ENCODE measurements around the gene PDP2.

PDP2 gene

GRCh38 chr16:66904846-66905632 lies 24.7 kb downstream of the PDP2 start:
- DNase-seq, result no peak

DNA sequence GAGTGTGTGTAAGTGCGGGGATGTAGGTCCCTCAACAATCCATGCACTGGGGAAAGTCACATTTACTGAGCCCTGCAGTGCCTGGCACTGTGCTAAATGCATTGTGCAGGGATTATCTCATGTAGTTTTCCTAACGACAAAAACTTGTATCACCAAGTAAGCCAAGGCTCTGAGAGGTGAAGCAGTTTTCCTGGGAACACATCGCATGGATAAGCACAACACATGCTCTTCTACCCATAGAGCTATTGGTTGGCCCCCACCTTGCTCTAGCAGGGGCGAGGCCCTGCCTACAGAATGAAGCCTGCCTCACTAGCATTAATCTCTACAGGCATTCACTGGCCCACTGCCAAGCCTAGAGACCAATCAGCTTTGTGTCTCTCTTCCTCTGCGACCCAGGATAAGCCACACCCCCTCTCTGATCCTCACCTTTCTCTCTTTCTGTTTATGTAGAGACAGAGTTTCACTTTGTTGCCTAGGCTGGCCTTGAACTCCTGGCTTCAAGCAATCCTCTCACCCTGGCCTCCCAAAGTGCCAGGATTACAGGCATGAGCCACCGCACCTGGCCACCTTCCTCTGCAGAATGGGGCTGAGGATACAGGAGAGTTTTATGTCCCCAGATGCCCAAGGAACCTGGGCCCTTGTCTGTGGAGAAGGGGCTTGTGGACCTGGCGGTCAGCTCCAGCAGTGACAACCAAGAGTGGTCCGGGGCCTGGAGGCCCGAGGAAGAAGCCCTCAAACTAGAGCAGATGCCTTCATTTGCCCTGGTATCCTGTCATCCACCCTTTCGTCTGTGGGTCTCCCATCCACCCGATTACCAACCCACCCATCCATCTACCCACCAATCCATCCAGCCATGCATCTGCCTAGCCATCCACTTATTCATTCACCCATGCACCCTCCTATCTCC lies 25.6 kb downstream of the PDP2 start:
- peak in 1 of 2 donors; percentile 18 for DNase-seq

- DNase-seq, result no peak
Measured at GRCh38 chr16:66906916-66907836, 26.9 kb downstream of the PDP2 start.

- no peak for DNase-seq
Measured at GRCh38 chr16:66908116-66908515, 27.8 kb downstream of the PDP2 start.

GRCh38 chr16:66908762-66909559 lies 28.6 kb downstream of the PDP2 start:
- no peak for DNase-seq

GRCh38 chr16:66910175-66910940 lies 30.0 kb downstream of the PDP2 start:
- no peak for DNase-seq

DNA sequence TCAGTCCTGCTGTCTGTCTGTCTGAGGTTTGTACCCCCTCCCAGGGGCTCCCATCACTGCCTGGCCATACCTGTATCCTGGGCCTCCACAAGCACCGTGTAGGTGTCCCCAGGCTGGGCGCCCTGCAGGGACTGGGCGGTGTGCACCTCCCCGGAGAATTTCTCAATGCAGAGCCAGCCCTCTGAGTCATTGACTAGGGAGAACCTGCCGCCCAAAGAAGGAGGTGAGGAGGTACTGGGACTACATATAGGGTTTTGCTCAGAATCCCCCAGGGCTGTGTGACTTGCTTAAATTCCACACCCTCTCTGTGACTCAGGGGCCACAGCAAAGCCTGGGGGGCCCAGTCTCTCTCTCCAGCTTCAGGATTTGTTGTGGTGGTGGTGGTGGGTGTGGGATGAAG lies 30.8 kb downstream of the PDP2 start:
- no peak for DNase-seq

- no peak for DNase-seq
Measured at GRCh38 chr16:66911801-66912200, 31.5 kb downstream of the PDP2 start.

DNA sequence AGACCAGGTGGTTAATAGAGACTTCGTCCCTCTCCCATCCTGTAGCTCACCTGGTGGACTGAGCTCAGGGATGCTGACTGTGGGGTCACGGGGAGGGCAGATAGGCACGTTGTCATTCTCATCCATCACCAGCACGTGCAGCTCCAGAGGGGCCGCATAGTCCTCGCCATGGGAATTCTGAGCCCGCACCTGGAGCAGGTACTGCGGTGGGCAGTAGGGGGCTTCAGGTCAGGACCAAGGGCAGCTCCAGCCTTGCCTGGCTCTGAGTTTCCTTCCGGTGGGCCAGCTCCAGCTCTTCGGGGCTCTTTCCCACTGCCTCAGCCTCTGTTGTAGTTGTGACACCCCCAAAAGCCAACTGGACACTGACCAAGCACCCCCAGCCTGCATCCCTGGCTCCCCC lies 32.8 kb downstream of the PDP2 start:
- no peak for DNase-seq

GRCh38 chr16:66913711-66914110 lies 33.4 kb downstream of the PDP2 start:
- DNase-seq, result no peak

DNA sequence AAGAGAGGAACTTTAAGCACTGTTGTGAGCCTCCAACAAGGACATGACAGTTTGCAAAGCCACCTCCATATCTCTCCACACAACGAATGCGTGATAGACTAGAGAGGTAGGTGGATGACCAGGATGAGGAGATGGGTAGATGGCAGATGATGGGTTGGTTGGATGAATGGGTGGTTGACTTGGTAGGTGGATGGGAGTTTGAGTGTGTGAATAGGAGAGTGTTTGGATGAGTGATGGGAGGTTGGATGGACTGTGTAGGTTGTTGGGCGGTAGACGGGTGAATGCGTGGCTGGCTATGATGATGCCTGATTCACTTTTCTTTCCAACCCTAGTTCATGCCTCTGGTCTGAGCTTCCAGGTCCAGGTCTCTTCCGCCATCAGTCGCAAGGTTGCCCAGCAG lies 34.2 kb downstream of the PDP2 start:
- DNase-seq, result no peak

- no peak for DNase-seq
Measured at GRCh38 chr16:66915041-66915440, 34.7 kb downstream of the PDP2 start.

DNA sequence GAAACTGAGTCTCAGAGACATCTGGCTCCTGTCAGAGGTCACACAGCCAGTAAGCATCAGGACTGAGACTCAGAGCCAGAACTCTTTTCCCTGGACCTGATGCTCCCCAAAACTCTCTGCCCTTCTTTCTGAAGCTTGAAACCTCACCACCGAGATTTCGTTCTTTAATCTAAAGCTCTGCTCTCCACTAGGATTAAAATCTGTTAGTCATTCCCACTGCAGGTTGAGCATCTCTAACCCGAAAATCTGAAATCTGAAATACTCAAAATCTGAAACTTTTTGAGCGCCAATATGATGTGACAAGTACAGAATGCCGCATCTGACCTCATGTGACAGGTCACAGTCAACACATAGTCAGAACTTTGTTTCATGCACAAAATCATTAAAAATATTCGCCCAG lies 36.2 kb downstream of the PDP2 start:
- no peak for DNase-seq

DNA sequence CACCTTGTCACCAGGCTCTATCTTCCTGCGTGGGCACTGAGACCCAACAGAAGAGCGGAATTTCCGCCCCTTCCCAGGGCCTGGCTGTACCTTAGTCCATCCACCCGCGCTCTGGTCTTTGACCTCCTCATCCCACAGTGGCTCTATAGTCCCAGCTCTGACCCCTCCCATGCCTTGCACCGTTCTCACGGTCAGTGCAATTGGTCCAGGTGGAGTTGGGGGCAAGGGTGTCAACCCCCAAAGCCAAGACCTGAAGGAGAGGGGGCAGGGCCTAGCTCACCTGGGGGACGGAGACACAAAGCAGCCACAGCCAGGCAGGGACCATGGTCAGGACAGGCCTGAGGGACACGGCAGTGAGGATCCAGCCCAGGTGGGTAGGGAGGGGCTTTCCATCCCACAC lies 37.4 kb downstream of the PDP2 start:
- DNase-seq, result no peak

DNA sequence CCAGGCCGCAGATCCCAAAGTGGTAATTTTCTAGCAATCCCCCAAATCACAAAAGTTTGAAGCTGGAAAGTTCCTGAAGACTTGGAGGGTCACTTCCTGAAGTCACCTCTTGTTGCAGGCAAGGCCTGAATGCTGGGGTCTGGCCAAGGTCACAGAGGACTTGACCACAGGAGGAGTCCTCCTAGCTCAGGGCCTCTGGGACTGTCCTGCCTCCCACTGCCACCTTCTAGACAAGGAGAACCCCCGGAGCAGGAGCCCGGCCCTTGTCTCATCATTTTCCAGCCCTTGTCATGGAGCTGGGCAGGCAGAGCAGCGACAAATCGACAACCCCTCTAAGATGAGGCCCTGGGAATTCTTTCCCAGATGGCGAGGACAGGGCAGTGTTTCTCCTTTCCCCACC lies 38.0 kb downstream of the PDP2 start:
- no peak for DNase-seq

DNA sequence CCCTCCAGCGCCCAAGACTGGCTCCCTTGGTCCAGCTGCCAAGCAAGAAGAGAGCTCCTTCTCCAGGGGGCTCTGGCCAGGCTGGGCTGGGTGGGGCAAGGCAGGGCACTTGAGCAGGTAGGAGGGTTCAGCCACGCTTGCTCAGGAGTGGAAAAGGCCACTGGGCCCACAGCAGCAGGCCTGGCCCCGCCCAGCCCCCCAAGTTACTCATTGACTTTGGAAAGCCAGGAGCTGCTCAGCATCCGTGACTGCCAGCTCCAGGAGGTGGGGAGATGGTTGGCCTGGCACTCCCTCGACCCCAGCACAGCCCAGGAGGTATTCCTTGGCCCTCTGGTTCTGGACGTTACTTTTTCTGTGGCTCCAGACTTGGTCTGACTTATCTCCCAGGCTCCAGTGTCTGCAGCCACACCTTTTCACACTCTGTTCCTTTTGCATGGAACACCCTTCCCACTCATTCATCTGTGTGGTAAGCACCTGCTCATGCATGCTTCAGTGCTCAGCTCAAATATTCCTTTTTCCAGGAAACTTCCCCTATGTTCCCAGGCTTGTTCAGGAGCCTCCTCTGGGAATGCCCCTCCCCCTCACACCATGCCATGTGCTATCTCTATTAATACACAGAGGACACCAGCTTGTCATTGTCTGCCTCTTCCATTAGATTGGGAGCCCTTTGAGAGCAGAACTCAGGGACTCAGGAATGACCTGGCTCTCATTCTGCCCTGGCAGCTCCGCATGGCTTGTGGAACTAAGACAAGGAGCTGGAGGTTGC lies 38.7 kb downstream of the PDP2 start, which contains the start of gene CDH16:
CDH16 (minus strand) TSS at position 83 of the 766 bp plus-strand sequence. CDS start 820 bp downstream, outside the sequence.
- no peak for DNase-seq

GRCh38 chr16:66919569-66920298 lies 39.4 kb downstream of the PDP2 start:
- DNase-seq, result no peak

GRCh38 chr16:66920299-66920590 lies 39.9 kb downstream of the PDP2 start:
- no peak for DNase-seq

GRCh38 chr16:66920924-66921680 lies 40.8 kb downstream of the PDP2 start:
- DNase-seq, result no peak

All from activated CD4-positive, alpha-beta T cell treated with anti-CD3 and anti-CD28 coated beads for 4 hours (primary cell).